T-cell (primary cell): ENCODE measurements around the gene SERPINF2. TPM values are rescaled to one million over a fixed set of nuclear protein-coding genes. Genes with fewer than 3 reads are reported as not detected.
"Not testable (repeated sequence)": the region's sequence is repeated elsewhere in the genome, so short reads cannot be mapped to it uniquely, and the experiment has no call there.

ENCODE experiments used
- ATAC-seq, 4 experiments: fragments of 200-7000 bp in 3 of 4; fragments of 150-1000 bp in 1 of 4; cut with Tn5 transposase; replicated peaks in 1 of 4; 1 replicate in 3 of 4; 2 replicates in 1 of 4; pipeline ENCODE4 v1.10.0; 2021; ENCODE audit warnings: moderate library complexity in 3 of 4, mild to moderate bottlenecking in 2 of 4, moderate number of reproducible peaks in 1 of 4
- CTCF ChIA-PET, 2 donors: fragments of 300-600 bp; sonication (Branson Sonifier 250); formaldehyde crosslinking; loops; one replicate each; lab custom pipeline; 2022; ENCODE audit warnings: antibody characterized with exemption in 2 of 2; lab: Charles Lee
- POLR2A ChIA-PET, 2 donors: fragments of 300-600 bp; sonication (Branson Sonifier 250); formaldehyde crosslinking; loops; one replicate each; lab custom pipeline; 2022; ENCODE audit warnings: antibody characterized with exemption in 2 of 2; lab: Charles Lee
- DNase-seq, 35 experiments: peaks; one replicate each; pipeline versions ENCODE4 v3.0.0 to v3.0.0-alpha.2; 2013 to 2023
- H3K27ac ChIP-seq: one replicate; pipeline ENCODE4 v1.5.1; 2013; ENCODE audit warnings: low read length
- H3K27me3 ChIP-seq, 2 experiments: replicated peaks in 1 of 2; 1 replicate in 1 of 2; 2 replicates in 1 of 2; pipeline versions ENCODE4 v1.6.1 to v1.7.0; 2013; ENCODE audit warnings: low read length in 1 of 2, mixed read lengths in 1 of 2; ENCODE audit not compliant: control insufficient read depth in 2 of 2, insufficient read depth in 2 of 2; ENCODE audit errors: extremely low read depth in 1 of 2
- H3K36me3 ChIP-seq, 2 donors: 1 replicate in 1 of 2; 2 replicates in 1 of 2; pipeline versions ENCODE4 v1.6.1 to v1.7.0; 2013; ENCODE audit warnings: low read length in 1 of 2; ENCODE audit not compliant: control insufficient read depth in 2 of 2, insufficient read depth in 1 of 2; ENCODE audit errors: extremely low read depth in 1 of 2
- H3K4me1 ChIP-seq, 2 experiments: 1 replicate in 1 of 2; 2 replicates in 1 of 2; pipeline versions ENCODE4 v1.6.1 to v1.7.0; 2013; ENCODE audit warnings: low read length in 2 of 2, mixed read lengths in 1 of 2; ENCODE audit not compliant: insufficient read depth in 2 of 2, control insufficient read depth in 1 of 2; ENCODE audit errors: extremely low read depth in 1 of 2
- H3K4me3 ChIP-seq, 2 donors: 1 replicate in 1 of 2; 2 replicates in 1 of 2; pipeline versions ENCODE4 v1.5.1 to v1.7.0; 2013; ENCODE audit warnings: mild to moderate bottlenecking in 2 of 2, low read length in 1 of 2, moderate library complexity in 1 of 2; ENCODE audit not compliant: control insufficient read depth in 1 of 2; ENCODE audit errors: extremely low read depth in 1 of 2
- H3K9me3 ChIP-seq: 2 replicates; pipeline ENCODE4 v1.7.0; 2013
- H3K27ac Mint-ChIP-seq, 2 donors: one replicate each; pipeline ENCODE4 v1.8.0; 2020 to 2021; ENCODE audit warnings: mild to moderate bottlenecking in 2 of 2, mixed read lengths in 2 of 2
- H3K27me3 Mint-ChIP-seq, 2 donors: one replicate each; pipeline ENCODE4 v1.8.0; 2021 to 2022; ENCODE audit warnings: mixed read lengths in 2 of 2
- H3K36me3 Mint-ChIP-seq: one replicate; pipeline ENCODE4 v1.8.0; 2021; ENCODE audit warnings: mixed read lengths
- H3K4me1 Mint-ChIP-seq, 3 donors: one replicate each; pipeline ENCODE4 v1.8.0; 2020 to 2022; ENCODE audit warnings: mixed read lengths in 3 of 3, mild to moderate bottlenecking in 1 of 3
- H3K4me3 Mint-ChIP-seq, 3 donors: one replicate each; pipeline ENCODE4 v1.8.0; 2020 to 2022; ENCODE audit warnings: mild to moderate bottlenecking in 3 of 3, mixed read lengths in 3 of 3, moderate library complexity in 3 of 3
- H3K9me3 Mint-ChIP-seq, 3 donors: one replicate each; pipeline ENCODE4 v1.8.0; 2020 to 2022; ENCODE audit warnings: mixed read lengths in 3 of 3
- WGBS: methylation state at CpG from one replicate; pipeline ENCODE4 v1.1.5; 2013; ENCODE audit warnings: missing lambda C conversion rate; ENCODE audit not compliant: insufficient coverage; 5-methylcytosine and 5-hydroxymethylcytosine counted together
- total RNA-seq, 35 experiments: library from RNA in 6 of 35; stranded (reverse) in 6 of 35; fragments of 120-200 nt in 1 of 35; gene quantifications; one replicate each; pipeline versions ENCODE4 v1.2.1 to v1.2.4 and lab custom pipeline; 2013 to 2026

The SERPINF2 gene
- total RNA-seq, 5 donors from 2014 or later (not counting 1 experiment from before 2014, with no cell fraction given) = 0.86 to 2.9 (median 1.4) TPM

GRCh38 chr17:1718362-1719165 lies 24.1 kb upstream of the SERPINF2 start:
- Histone ChIP-seq H3K4me3 (no peak overlapping the region), H3K36me3 (peaks cover 0 to 2% of the 10 kb centered on the region in 2 donors), H3K9me3 (no peaks in the 10 kb centered on the region), H3K27me3 (peaks cover 0 to 20% of the 10 kb centered on the region in 2 experiments), H3K27ac (no peak overlapping the region), H3K4me1 (peaks cover 16 to 68% of the 10 kb centered on the region in 2 experiments)
- ChIA-PET POLR2A (interaction anchor here in 1 of 2 donors (0.6 kb wide), 1 partner anchor 47 kb away, joined by 7 read pairs; no protein-coding TSS in a partner anchor), CTCF (no interaction called here)
- DNase-seq (no peak), ATAC-seq (no peak)
- H3K27ac Mint-ChIP-seq = peak overlapping the region; percentile 34 to 57
- H3K4me3 Mint-ChIP-seq = peak overlapping the region in 2 of 3 donors; percentile 88 to 97
- peaks cover 3% of the 10 kb centered on the region for H3K36me3 Mint-ChIP-seq
- 94% methylated on average over 11 of the region's 19 CpGs for WGBS
- H3K9me3 Mint-ChIP-seq = no peaks in the 10 kb centered on the region
- peaks cover 0 to 3% of the 10 kb centered on the region in 2 donors for H3K27me3 Mint-ChIP-seq
- H3K4me1 Mint-ChIP-seq = peaks cover 44 to 48% (median 45%) of the 10 kb centered on the region in 3 donors

- Histone ChIP-seq H3K27me3 (peaks cover 0 to 3% of the 10 kb centered on the region in 2 experiments), H3K4me1 (peaks cover 29 to 68% of the 10 kb centered on the region in 2 experiments), H3K9me3 (no peaks in the 10 kb centered on the region), H3K27ac (no peak overlapping the region), H3K36me3 (peaks cover 0 to under 1% of the 10 kb centered on the region in 2 donors), H3K4me3 (no peak overlapping the region)
- no peaks in the 10 kb centered on the region for H3K27me3 Mint-ChIP-seq
- peak overlapping the region; percentile 14 to 84 for H3K27ac Mint-ChIP-seq
- H3K9me3 Mint-ChIP-seq = no peaks in the 10 kb centered on the region
- peak overlapping the region in 2 of 3 donors; percentile 17 to 32 for H3K4me3 Mint-ChIP-seq
- 41% methylated on average over 10 of the region's 11 CpGs for WGBS
- DNase-seq (peak in 33 of 35 experiments; percentile 22 to 81 (median 59)), ATAC-seq (no peak)
- peaks cover 3% of the 10 kb centered on the region for H3K36me3 Mint-ChIP-seq
- H3K4me1 Mint-ChIP-seq = peaks cover 49 to 56% (median 51%) of the 10 kb centered on the region in 3 donors
- POLR2A ChIA-PET = interaction anchor here in 1 of 2 donors (0.7 kb wide), 1 partner anchor 549 kb away, joined by 4 read pairs; no protein-coding TSS in a partner anchor
- CTCF ChIA-PET = interaction anchor here (0.6 to 1.6 kb wide), 8 partner anchors 49 to 567 kb away, joined by 3 read pairs; partner anchors contain the start of genes RILP (in 1 of the 2) and SMYD4 (in 1 of the 2)
Observed at GRCh38 chr17:1720856-1721386, 21.8 kb upstream of the SERPINF2 start.

- H3K36me3 Mint-ChIP-seq, H3K27me3 ChIP-seq, H3K27ac ChIP-seq, H3K27me3 Mint-ChIP-seq, H3K4me3 ChIP-seq, H3K9me3 Mint-ChIP-seq, DNase-seq, POLR2A ChIA-PET, ATAC-seq, H3K9me3 ChIP-seq: not testable (repeated sequence)
- Mint-ChIP-seq H3K4me1 (peaks cover 45 to 50% (median 48%) of the 10 kb centered on the region in 3 donors), H3K4me3 (peak overlapping the region in 1 of 3 donors; percentile 82), H3K27ac (peak overlapping the region in 1 of 2 donors; percentile 94)
- no CpG with 5 or more reads among the region's 8 CpGs for WGBS
- H3K36me3 ChIP-seq = peaks cover under 1 to 11% of the 10 kb centered on the region in 2 donors
- peaks cover 27 to 73% of the 10 kb centered on the region in 2 experiments for H3K4me1 ChIP-seq
- CTCF ChIA-PET = interaction anchor here in 1 of 2 donors (0.7 to 1.4 kb wide), 3 partner anchors 53 to 148 kb away, joined by 3 read pairs; no protein-coding TSS in a partner anchor
Observed at GRCh38 chr17:1722022-1722421, 20.6 kb upstream of the SERPINF2 start.

- peak; percentile 83 to 89 (median 87) for ATAC-seq
- Histone ChIP-seq H3K9me3 (no peaks in the 10 kb centered on the region), H3K27me3 (no peaks in the 10 kb centered on the region), H3K4me1 (peaks cover 22 to 81% of the 10 kb centered on the region in 2 experiments), H3K36me3 (peaks cover 12 to 28% of the 10 kb centered on the region in 2 donors), H3K27ac (peak within 1 kb of the TSS; percentile 55), H3K4me3 (peak within 1 kb of the TSS; percentile 58 to 61)
- Mint-ChIP-seq H3K4me3 (peak within 1 kb of the TSS; percentile 75 to 82 (median 76)), H3K36me3 (peaks cover 9% of the 10 kb centered on the region), H3K4me1 (peaks cover 33 to 51% (median 50%) of the 10 kb centered on the region in 3 donors), H3K27me3 (no peaks in the 10 kb centered on the region), H3K27ac (peak within 1 kb of the TSS; percentile 72 to 82), H3K9me3 (no peaks in the 10 kb centered on the region)
- POLR2A ChIA-PET = no interaction called here
- 0% methylated on average over 55 of the region's 57 CpGs for WGBS
- CTCF ChIA-PET = interaction anchor here in 1 of 2 donors (0.8 kb wide), 1 partner anchor 55 kb away, joined by 3 read pairs; no protein-coding TSS in a partner anchor
- DNase-seq = peak; percentile 67 to 91 (median 80)
Observed at GRCh38 chr17:1724351-1724868, 18.3 kb upstream of the SERPINF2 start, which contains the start of gene WDR81. WDR81 (plus strand) TSS chr17:1724704; CDS start chr17:1724960, 256 bp downstream.

GRCh38 chr17:1724869-1725641 lies 17.6 kb upstream of the SERPINF2 start:
- H3K9me3 ChIP-seq = no peaks in the 10 kb centered on the region
- H3K27me3 ChIP-seq = no peaks in the 10 kb centered on the region
- 15% methylated on average over 51 of the region's 51 CpGs for WGBS
- peak; percentile 60 to 68 (median 62) for ATAC-seq
- ChIA-PET POLR2A (no interaction called here), CTCF (interaction anchor here in 1 of 2 donors (0.8 kb wide), 1 partner anchor 56 kb away, joined by 3 read pairs; no protein-coding TSS in a partner anchor)
- H3K36me3 Mint-ChIP-seq = peaks cover 14% of the 10 kb centered on the region
- peak in 2 of 35 experiments; percentile 17 to 23 for DNase-seq
- peaks cover 22 to 85% of the 10 kb centered on the region in 2 experiments for H3K4me1 ChIP-seq
- no peaks in the 10 kb centered on the region for H3K9me3 Mint-ChIP-seq
- peak overlapping the region; percentile 54 to 61 for H3K4me3 ChIP-seq
- H3K4me1 Mint-ChIP-seq = peaks cover 38 to 56% (median 55%) of the 10 kb centered on the region in 3 donors
- H3K27ac Mint-ChIP-seq = peak overlapping the region; percentile 44 to 66
- H3K4me3 Mint-ChIP-seq = peak overlapping the region; percentile 75 to 82 (median 76)
- no peak overlapping the region for H3K27ac ChIP-seq
- H3K27me3 Mint-ChIP-seq = no peaks in the 10 kb centered on the region
- H3K36me3 ChIP-seq = peaks cover 12 to 32% of the 10 kb centered on the region in 2 donors
